OCI-LY3 (cell line): ENCODE results near the gene TMEM239.
"Not testable (repeated sequence)": the region's sequence is repeated elsewhere in the genome, so short reads cannot be mapped to it uniquely, and the experiment has no call there.

Experiments used
- H2AFZ ChIP-seq: fragments of 200-600, 300-600 bp; shearing (Covaris generic); 2 replicates; pipeline ENCODE4 v1.6.0; 2014; ENCODE audit warnings: antibody characterized with exemption, low read depth, low read length
- H3K27ac ChIP-seq: fragments of 200-600, 300-600 bp; sonication (generic); 2 replicates; pipeline ENCODE4 v1.5.1; 2014; ENCODE audit warnings: mild to moderate bottlenecking, low read length, moderate library complexity, mixed read lengths
- H3K27me3 ChIP-seq: fragments of 200-600, 300-600 bp; sonication (generic); 2 replicates; pipeline ENCODE4 v1.6.1; 2014; ENCODE audit warnings: low read depth, low read length, mixed read lengths
- H3K36me3 ChIP-seq: fragments of 200-600, 300-600 bp; sonication (generic); replicated peaks from 2 replicates; pipeline ENCODE3; 2014; ENCODE audit warnings: low read depth, low read length, mixed read lengths
- H3K4me1 ChIP-seq: fragments of 300-600, 200-600 bp; sonication (generic); 2 replicates; pipeline ENCODE4 v1.6.1; 2014; ENCODE audit warnings: low read length, mixed read lengths
- H3K4me2 ChIP-seq: fragments of 200-600, 300-600 bp; sonication (generic); 2 replicates; pipeline ENCODE4 v1.6.1; 2014; ENCODE audit warnings: low read length, mixed read lengths
- H3K4me3 ChIP-seq: fragments of 300-600, 200-600 bp; sonication (generic); 2 replicates; pipeline ENCODE4 v1.5.1; 2014; ENCODE audit warnings: antibody characterized with exemption, mild to moderate bottlenecking, low read length, moderate library complexity
- H3K79me2 ChIP-seq: fragments of 300-600, 200-600 bp; shearing (Covaris generic); 2 replicates; pipeline ENCODE4 v1.6.1; 2014; ENCODE audit warnings: mild to moderate bottlenecking, low read length, mixed read lengths
- H3K9ac ChIP-seq: fragments of 300-600, 200-600 bp; shearing (Covaris generic); 2 replicates; pipeline ENCODE4 v1.6.0; 2014; ENCODE audit warnings: mild to moderate bottlenecking, low read length, moderate library complexity
- H3K9me3 ChIP-seq: fragments of 200-600, 300-600 bp; shearing (Covaris generic); 2 replicates; pipeline ENCODE4 v1.6.1; 2014; ENCODE audit warnings: low read length, mixed read lengths; ENCODE audit not compliant: insufficient read depth
- H4K20me1 ChIP-seq: fragments of 200-600, 300-600 bp; sonication (generic); 2 replicates; pipeline ENCODE4 v1.6.1; 2016; ENCODE audit warnings: low read length, mixed read lengths; ENCODE audit not compliant: insufficient read depth
- CTCF ChIP-seq: fragments of 200-600, 300-600 bp; sonication (generic); IDR thresholded peaks from 2 replicates; pipeline ENCODE4 v1.5.1; 2014; ENCODE audit warnings: antibody characterized with exemption, low read length, low read depth
- EZH2phosphoT487 ChIP-seq: fragments of 200-600 bp; shearing (Covaris generic); IDR thresholded peaks from 2 replicates; pipeline ENCODE4 v1.6.1; 2018; ENCODE audit warnings: antibody characterized with exemption, mixed run types, low read depth

Gene TMEM239

DNA sequence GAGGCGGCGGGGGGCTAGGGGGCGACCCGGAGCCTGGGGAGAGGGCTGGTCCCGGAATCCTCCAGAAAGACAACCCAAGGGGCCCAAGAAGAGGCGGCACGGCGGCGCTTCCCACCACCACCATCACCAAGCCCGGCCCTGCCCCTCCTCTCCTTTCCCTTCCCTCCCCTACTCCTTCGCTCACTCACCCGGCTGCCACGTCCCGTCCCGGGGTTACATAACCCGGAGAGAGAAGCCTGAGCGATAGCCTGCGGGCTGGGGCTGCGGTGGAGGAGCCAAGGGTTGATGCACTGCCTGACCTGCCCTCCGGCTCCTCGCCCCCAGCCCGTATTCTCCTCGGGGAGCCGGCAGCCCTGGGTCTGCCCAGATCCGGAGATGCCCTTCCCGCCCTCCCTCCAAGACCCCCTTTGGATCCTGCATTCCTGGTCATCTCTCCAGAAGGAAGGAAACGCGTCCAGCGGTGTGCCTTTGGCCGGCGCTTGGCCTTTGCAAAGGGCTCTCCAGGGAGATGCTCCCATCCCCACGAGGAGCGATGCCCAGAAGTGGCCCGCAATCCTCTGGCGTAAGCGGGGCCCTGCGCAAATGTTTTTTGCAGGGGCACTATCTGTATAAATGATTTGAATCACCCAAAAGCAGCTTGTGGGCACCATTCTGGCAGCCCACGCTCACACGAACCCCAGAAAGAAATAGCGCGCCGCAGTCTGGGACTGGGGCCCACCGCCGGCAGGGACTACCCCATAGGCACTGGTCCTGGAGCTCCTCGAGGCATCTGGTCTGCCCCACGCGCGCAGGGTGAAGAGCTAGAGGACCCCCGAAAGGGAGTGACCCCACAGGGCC is 11.1 kb upstream of the TMEM239 start:
- Histone ChIP-seq H3K4me3 (no peak overlapping the region), H3K79me2 (no peaks in the 10 kb centered on the region), H3K36me3 (no peaks in the 10 kb centered on the region), H3K4me2 (no peak overlapping the region), H3K4me1 (peaks cover 9% of the 10 kb centered on the region), H3K9me3 (no peaks in the 10 kb centered on the region), H3K27me3 (peaks cover 36% of the 10 kb centered on the region), H3K9ac (no peak overlapping the region), H3K27ac (no peak overlapping the region), H2AFZ (no peak overlapping the region), H4K20me1 (no peaks in the 10 kb centered on the region)
- TF ChIP-seq EZH2phosphoT487 (no peak), CTCF (no peak)

- no peaks in the 10 kb centered on the region for H4K20me1 ChIP-seq
- H3K4me1 ChIP-seq, result peaks cover 8% of the 10 kb centered on the region
- no peak for TF ChIP-seq EZH2phosphoT487
- TF ChIP-seq CTCF, result no peak
- H3K27ac ChIP-seq, result no peak overlapping the region
- no peak overlapping the region for H3K9ac ChIP-seq
- H3K36me3 ChIP-seq, result no peaks in the 10 kb centered on the region
- H3K4me2 ChIP-seq, result no peak overlapping the region
- no peak overlapping the region for H3K4me3 ChIP-seq
- H2AFZ ChIP-seq, result no peak overlapping the region
- no peaks in the 10 kb centered on the region for H3K9me3 ChIP-seq
- peaks cover 36% of the 10 kb centered on the region for H3K27me3 ChIP-seq
- H3K79me2 ChIP-seq, result no peaks in the 10 kb centered on the region
Observed at GRCh38 chr20:2805689-2806350, 10.3 kb upstream of the TMEM239 start.

GRCh38 chr20:2806351-2806701 is 9.8 kb upstream of the TMEM239 start:
- H2AFZ ChIP-seq, result no peak overlapping the region
- no peaks in the 10 kb centered on the region for H4K20me1 ChIP-seq
- H3K4me3 ChIP-seq, result no peak overlapping the region
- no peak overlapping the region for H3K4me2 ChIP-seq
- peaks cover 34% of the 10 kb centered on the region for H3K27me3 ChIP-seq
- no peak overlapping the region for H3K9ac ChIP-seq
- TF ChIP-seq EZH2phosphoT487 (no peak), CTCF (no peak)
- peaks cover 2% of the 10 kb centered on the region for H3K4me1 ChIP-seq
- no peaks in the 10 kb centered on the region for H3K79me2 ChIP-seq
- no peaks in the 10 kb centered on the region for H3K36me3 ChIP-seq
- no peak overlapping the region for H3K27ac ChIP-seq
- no peaks in the 10 kb centered on the region for H3K9me3 ChIP-seq

- Histone ChIP-seq H3K9ac (no peak overlapping the region), H3K36me3 (no peaks in the 10 kb centered on the region), H3K79me2 (no peaks in the 10 kb centered on the region), H3K9me3 (peaks cover 2% of the 10 kb centered on the region), H4K20me1 (no peaks in the 10 kb centered on the region), H3K4me2 (no peak overlapping the region), H3K4me3 (no peak overlapping the region), H2AFZ (no peak overlapping the region), H3K27ac (no peak overlapping the region), H3K4me1 (no peaks in the 10 kb centered on the region), H3K27me3 (peaks cover 32% of the 10 kb centered on the region; the same call in 1 of the 2 replicates)
- TF ChIP-seq EZH2phosphoT487 (no peak), CTCF (no peak)
Observed at GRCh38 chr20:2807019-2807418, 9.1 kb upstream of the TMEM239 start.

GRCh38 chr20:2807929-2808328 is 8.2 kb upstream of the TMEM239 start:
- H3K36me3 ChIP-seq, H3K27ac ChIP-seq, H3K79me2 ChIP-seq, H3K9me3 ChIP-seq, H3K9ac ChIP-seq, H3K4me1 ChIP-seq, H2AFZ ChIP-seq, H4K20me1 ChIP-seq, H3K4me3 ChIP-seq, H3K4me2 ChIP-seq: not testable (repeated sequence)
- H3K27me3 ChIP-seq, result peaks cover 30% of the 10 kb centered on the region; the same call in 1 of the 2 replicates
